Measurements from ENCODE around the gene SETBP1. TPM values are rescaled to one million over a fixed set of nuclear protein-coding genes. Genes with fewer than 3 reads are reported as not detected.

The SETBP1 gene
- total RNA-seq, 1 experiment from 2014 or later, result 0.05 TPM

DNA sequence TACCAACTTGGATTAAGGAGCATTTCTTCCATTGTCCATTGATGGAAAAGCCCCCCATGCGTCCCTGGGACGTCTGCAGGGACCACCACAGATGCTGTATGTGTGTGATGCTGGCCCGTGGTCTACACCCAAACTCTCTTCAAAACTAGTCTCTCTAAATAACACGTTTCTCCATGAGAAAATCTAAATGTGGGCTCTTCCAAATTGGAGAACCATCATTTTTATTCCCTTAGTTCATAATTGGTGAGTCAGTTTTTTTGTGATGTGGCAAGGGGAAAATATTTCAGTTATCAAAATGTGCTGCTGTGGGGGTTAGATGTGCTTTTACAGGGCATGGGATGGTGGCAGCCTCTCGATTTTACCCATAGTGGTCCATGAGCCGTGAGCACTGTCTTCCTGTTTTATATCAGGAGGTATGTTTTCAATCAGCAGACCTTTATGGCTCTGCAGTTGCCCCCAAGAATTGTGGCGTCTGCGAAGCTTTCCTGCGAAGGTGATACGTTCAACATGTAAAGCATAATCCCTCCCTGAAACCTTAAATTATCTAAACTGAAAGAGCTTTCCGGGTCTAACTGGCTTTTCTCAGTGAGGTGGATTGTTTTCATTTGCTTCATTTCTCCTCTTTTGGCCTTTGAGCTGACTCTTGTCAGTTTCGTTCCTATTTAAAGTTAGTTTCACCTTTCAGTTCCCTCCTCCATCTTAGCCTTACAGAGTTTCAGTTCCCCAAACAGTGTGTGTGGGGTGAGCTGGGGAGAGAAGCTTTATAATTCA lies 78.4 kb downstream of the SETBP1 start:
- ChIA-PET RAD21 (ENCODE audit: low non-redundant PET in 1 of 2, low total read pairs in 2 of 2, uncharacterized antibody in 2 of 2, unreplicated experiment in 2 of 2) (no interaction called here), POLR2A (no interaction called here), CTCF (no interaction called here)
- BruUV-seq (replicated peaks), result no TSS peak
- Histone ChIP-seq H3K36me3 (ENCODE audit: control insufficient read depth in 1 of 2, insufficient read depth in 2 of 2, low read length in 2 of 2) (no peaks in the 10 kb centered on the region), H3K4me2 (ENCODE audit: low read length) (no peak overlapping the region), H3K4me3 (replicated peaks in 1 of 2; ENCODE audit: low read depth in 1 of 2, low read length in 2 of 2) (no peak overlapping the region), H4K20me1 (ENCODE audit: insufficient read depth) (no peaks in the 10 kb centered on the region), H3K27ac (ENCODE audit: low read depth, low read length) (no peak overlapping the region), H3K9ac (ENCODE audit: low read length) (no peak overlapping the region), H3K4me1 (ENCODE audit: control insufficient read depth in 1 of 2, insufficient read depth in 2 of 2, low read length in 2 of 2) (no peaks in the 10 kb centered on the region), H3K27me3 (ENCODE audit: insufficient read depth, low read length) (no peaks in the 10 kb centered on the region), H2AFZ (ENCODE audit: low read depth, low read length, poor library complexity, severe bottlenecking) (no peak overlapping the region), H3K79me2 (ENCODE audit: insufficient read depth, low read length) (no peaks in the 10 kb centered on the region), H3K9me3 (ENCODE audit: control insufficient read depth in 1 of 2, insufficient read depth in 1 of 2, low read depth in 1 of 2, low read length in 2 of 2) (peaks cover 3 to 44% of the 10 kb centered on the region in 2 experiments; a peak in 2 of 4 replicates), H3K9me2 (ENCODE audit: insufficient read depth) (no peaks in the 10 kb centered on the region)
- no peak for ATAC-seq
- TF ChIP-seq TCF7L2 (IDR thresholded peaks at IDR 0.05; ENCODE audit: borderline replicate concordance, extremely low read depth, insufficient read depth, insufficient read length) (no peak), EGR1 (IDR thresholded peaks at IDR 0.05; ENCODE audit: low read depth) (no peak), SP1 (IDR thresholded peaks at IDR 0.05; ENCODE audit: low read depth) (no peak), CEBPB (IDR thresholded peaks at IDR 0.05; ENCODE audit: low read depth) (no peak), ELF1 (IDR thresholded peaks at IDR 0.05; ENCODE audit: borderline replicate concordance, low read depth) (no peak), ZNF274 (IDR thresholded peaks at IDR 0.05; ENCODE audit: low read depth, low read length) (no peak), FOSL1 (IDR thresholded peaks at IDR 0.05; ENCODE audit: low read depth) (no peak), SRF (IDR thresholded peaks at IDR 0.05; ENCODE audit: low read depth) (no peak), SIN3A (IDR thresholded peaks at IDR 0.05; ENCODE audit: low read depth) (no peak), JUND (IDR thresholded peaks at IDR 0.05) (no peak), CBX3 (IDR thresholded peaks at IDR 0.05; ENCODE audit: low read depth) (no peak), EZH2 (IDR thresholded peaks at IDR 0.05) (no peak), RAD21 (IDR thresholded peaks at IDR 0.05; ENCODE audit: low read depth) (no peak), YY1 (IDR thresholded peaks at IDR 0.05; ENCODE audit: extremely low read depth, insufficient replicate concordance, low read depth, low read length) (no peak), POLR2A (IDR thresholded peaks at IDR 0.05; ENCODE audit: borderline replicate concordance, extremely low read depth, insufficient read depth, insufficient read length) (no peak)
- TF ChIP-seq, protein P1, sequence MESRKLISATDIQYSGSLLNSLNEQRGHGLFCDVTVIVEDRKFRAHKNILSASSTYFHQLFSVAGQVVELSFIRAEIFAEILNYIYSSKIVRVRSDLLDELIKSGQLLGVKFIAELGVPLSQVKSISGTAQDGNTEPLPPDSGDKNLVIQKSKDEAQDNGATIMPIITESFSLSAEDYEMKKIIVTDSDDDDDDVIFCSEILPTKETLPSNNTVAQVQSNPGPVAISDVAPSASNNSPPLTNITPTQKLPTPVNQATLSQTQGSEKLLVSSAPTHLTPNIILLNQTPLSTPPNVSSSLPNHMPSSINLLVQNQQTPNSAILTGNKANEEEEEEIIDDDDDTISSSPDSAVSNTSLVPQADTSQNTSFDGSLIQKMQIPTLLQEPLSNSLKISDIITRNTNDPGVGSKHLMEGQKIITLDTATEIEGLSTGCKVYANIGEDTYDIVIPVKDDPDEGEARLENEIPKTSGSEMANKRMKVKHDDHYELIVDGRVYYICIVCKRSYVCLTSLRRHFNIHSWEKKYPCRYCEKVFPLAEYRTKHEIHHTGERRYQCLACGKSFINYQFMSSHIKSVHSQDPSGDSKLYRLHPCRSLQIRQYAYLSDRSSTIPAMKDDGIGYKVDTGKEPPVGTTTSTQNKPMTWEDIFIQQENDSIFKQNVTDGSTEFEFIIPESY (IDR thresholded peaks at IDR 0.05; ENCODE audit: extremely low read depth, insufficient replicate concordance, low read length), result no peak
- TF ChIP-seq, protein P2, sequence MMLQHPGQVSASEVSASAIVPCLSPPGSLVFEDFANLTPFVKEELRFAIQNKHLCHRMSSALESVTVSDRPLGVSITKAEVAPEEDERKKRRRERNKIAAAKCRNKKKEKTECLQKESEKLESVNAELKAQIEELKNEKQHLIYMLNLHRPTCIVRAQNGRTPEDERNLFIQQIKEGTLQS (IDR thresholded peaks at IDR 0.05), result no peak
- TF ChIP-seq, protein P3, sequence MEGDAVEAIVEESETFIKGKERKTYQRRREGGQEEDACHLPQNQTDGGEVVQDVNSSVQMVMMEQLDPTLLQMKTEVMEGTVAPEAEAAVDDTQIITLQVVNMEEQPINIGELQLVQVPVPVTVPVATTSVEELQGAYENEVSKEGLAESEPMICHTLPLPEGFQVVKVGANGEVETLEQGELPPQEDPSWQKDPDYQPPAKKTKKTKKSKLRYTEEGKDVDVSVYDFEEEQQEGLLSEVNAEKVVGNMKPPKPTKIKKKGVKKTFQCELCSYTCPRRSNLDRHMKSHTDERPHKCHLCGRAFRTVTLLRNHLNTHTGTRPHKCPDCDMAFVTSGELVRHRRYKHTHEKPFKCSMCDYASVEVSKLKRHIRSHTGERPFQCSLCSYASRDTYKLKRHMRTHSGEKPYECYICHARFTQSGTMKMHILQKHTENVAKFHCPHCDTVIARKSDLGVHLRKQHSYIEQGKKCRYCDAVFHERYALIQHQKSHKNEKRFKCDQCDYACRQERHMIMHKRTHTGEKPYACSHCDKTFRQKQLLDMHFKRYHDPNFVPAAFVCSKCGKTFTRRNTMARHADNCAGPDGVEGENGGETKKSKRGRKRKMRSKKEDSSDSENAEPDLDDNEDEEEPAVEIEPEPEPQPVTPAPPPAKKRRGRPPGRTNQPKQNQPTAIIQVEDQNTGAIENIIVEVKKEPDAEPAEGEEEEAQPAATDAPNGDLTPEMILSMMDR (IDR thresholded peaks at IDR 0.05 in 2 of 3, conservative IDR thresholded peaks at IDR 0.05 in 1 of 3; ENCODE audit: borderline replicate concordance in 1 of 3, insufficient read depth in 1 of 3, low read depth in 2 of 3, low read length in 2 of 3), result no peak
- TF ChIP-seq, protein P4, sequence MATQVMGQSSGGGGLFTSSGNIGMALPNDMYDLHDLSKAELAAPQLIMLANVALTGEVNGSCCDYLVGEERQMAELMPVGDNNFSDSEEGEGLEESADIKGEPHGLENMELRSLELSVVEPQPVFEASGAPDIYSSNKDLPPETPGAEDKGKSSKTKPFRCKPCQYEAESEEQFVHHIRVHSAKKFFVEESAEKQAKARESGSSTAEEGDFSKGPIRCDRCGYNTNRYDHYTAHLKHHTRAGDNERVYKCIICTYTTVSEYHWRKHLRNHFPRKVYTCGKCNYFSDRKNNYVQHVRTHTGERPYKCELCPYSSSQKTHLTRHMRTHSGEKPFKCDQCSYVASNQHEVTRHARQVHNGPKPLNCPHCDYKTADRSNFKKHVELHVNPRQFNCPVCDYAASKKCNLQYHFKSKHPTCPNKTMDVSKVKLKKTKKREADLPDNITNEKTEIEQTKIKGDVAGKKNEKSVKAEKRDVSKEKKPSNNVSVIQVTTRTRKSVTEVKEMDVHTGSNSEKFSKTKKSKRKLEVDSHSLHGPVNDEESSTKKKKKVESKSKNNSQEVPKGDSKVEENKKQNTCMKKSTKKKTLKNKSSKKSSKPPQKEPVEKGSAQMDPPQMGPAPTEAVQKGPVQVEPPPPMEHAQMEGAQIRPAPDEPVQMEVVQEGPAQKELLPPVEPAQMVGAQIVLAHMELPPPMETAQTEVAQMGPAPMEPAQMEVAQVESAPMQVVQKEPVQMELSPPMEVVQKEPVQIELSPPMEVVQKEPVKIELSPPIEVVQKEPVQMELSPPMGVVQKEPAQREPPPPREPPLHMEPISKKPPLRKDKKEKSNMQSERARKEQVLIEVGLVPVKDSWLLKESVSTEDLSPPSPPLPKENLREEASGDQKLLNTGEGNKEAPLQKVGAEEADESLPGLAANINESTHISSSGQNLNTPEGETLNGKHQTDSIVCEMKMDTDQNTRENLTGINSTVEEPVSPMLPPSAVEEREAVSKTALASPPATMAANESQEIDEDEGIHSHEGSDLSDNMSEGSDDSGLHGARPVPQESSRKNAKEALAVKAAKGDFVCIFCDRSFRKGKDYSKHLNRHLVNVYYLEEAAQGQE (IDR thresholded peaks at IDR 0.05; ENCODE audit: low read depth), result no peak
- DNase-seq (ENCODE audit: low read depth, low spot score), result no peak
- intact Hi-C loops (cut with micrococcal nuclease), result no loop called here
